Measurements from ENCODE around the gene NR3C2. TPM values are rescaled to one million over a fixed set of nuclear protein-coding genes. Genes with fewer than 3 reads are reported as not detected.

The NR3C2 gene
- total and polyA plus RNA-seq, 2 experiments from 2014 or later = 1.2 to 3.0 TPM

- TF ChIP-seq ZNF462 (CRISPR knock-in tag; IDR thresholded peaks at IDR 0.05) = no peak
- no peak for TF ChIP-seq JUNB (IDR thresholded peaks at IDR 0.05; ENCODE audit: unreplicated experiment)
- TF ChIP-seq REST (IDR thresholded peaks at IDR 0.05; ENCODE audit: unreplicated experiment) = no peak
- no peak for TF ChIP-seq CTCF (conservative IDR thresholded peaks at IDR 0.05; ENCODE audit: low read depth in 2 of 2)
- TF ChIP-seq ZNF331 (CRISPR knock-in tag; IDR thresholded peaks at IDR 0.05; ENCODE audit: low read depth) = no peak
- no peak for TF ChIP-seq NANOG (IDR thresholded peaks at IDR 0.05; ENCODE audit: borderline replicate concordance)
- no peak for TF ChIP-seq EZH2phosphoT487 (IDR thresholded peaks at IDR 0.05; ENCODE audit: unreplicated experiment)
- no peak for TF ChIP-seq STAT1 (IDR thresholded peaks at IDR 0.05; ENCODE audit: unreplicated experiment)
- no peak for TF ChIP-seq POLR2AphosphoS5 (IDR thresholded peaks at IDR 0.05; ENCODE audit: low read depth)
Measured at GRCh38 chr4:148166132-148166591, 276.1 kb downstream of the NR3C2 start (continued).
